ENCODE data around the gene RBM22.

The RBM22 gene

GRCh38 chr5:150734579-150735384 is 33.9 kb upstream of the RBM22 start:
- TF ChIP-seq FOXP2 (optimal IDR thresholded peaks at IDR 0.05; ENCODE audit: borderline replicate concordance, extremely low read depth, extremely low read length, insufficient read depth) (no peak), POLR2AphosphoS5 (IDR thresholded peaks at IDR 0.05; ENCODE audit: low read depth, low read length) (no peak), SIN3A (IDR thresholded peaks at IDR 0.05; ENCODE audit: borderline replicate concordance, insufficient read depth, low read length) (no peak), TAF1 (IDR thresholded peaks at IDR 0.05; ENCODE audit: borderline replicate concordance, insufficient read depth, low read length) (no peak)

GRCh38 chr5:150731669-150732242 is 30.9 kb upstream of the RBM22 start:
- no peak for TF ChIP-seq TAF1 (IDR thresholded peaks at IDR 0.05; ENCODE audit: borderline replicate concordance, insufficient read depth, low read length)
- TF ChIP-seq REST (IDR thresholded peaks at IDR 0.05; ENCODE audit: insufficient read depth in 1 of 2, low read depth in 2 of 2, low read length in 2 of 2), result no peak
- TF ChIP-seq FOXP2 (optimal IDR thresholded peaks at IDR 0.05; ENCODE audit: borderline replicate concordance, extremely low read depth, extremely low read length, insufficient read depth), result no peak
- no peak for TF ChIP-seq SIN3A (IDR thresholded peaks at IDR 0.05; ENCODE audit: borderline replicate concordance, insufficient read depth, low read length)
- no peak for TF ChIP-seq POLR2AphosphoS5 (IDR thresholded peaks at IDR 0.05; ENCODE audit: low read depth, low read length)

- TF ChIP-seq FOXP2 (optimal IDR thresholded peaks at IDR 0.05; ENCODE audit: borderline replicate concordance, extremely low read depth, extremely low read length, insufficient read depth), result no peak
- no peak for TF ChIP-seq TAF1 (IDR thresholded peaks at IDR 0.05; ENCODE audit: borderline replicate concordance, insufficient read depth, low read length)
- TF ChIP-seq POLR2AphosphoS5 (IDR thresholded peaks at IDR 0.05; ENCODE audit: low read depth, low read length), result no peak
- no peak for TF ChIP-seq SIN3A (IDR thresholded peaks at IDR 0.05; ENCODE audit: borderline replicate concordance, insufficient read depth, low read length)
- TF ChIP-seq REST (IDR thresholded peaks at IDR 0.05; ENCODE audit: insufficient read depth in 1 of 2, low read depth in 2 of 2, low read length in 2 of 2), result no peak
Measured at GRCh38 chr5:150729859-150730258, 29.0 kb upstream of the RBM22 start.

GRCh38 chr5:150723845-150724244 is 23.0 kb upstream of the RBM22 start:
- TF ChIP-seq TAF1 (IDR thresholded peaks at IDR 0.05; ENCODE audit: borderline replicate concordance, insufficient read depth, low read length) (no peak), REST (IDR thresholded peaks at IDR 0.05; ENCODE audit: insufficient read depth in 1 of 2, low read depth in 2 of 2, low read length in 2 of 2) (no peak), POLR2AphosphoS5 (IDR thresholded peaks at IDR 0.05; ENCODE audit: low read depth, low read length) (no peak), SIN3A (IDR thresholded peaks at IDR 0.05; ENCODE audit: borderline replicate concordance, insufficient read depth, low read length) (no peak), FOXP2 (optimal IDR thresholded peaks at IDR 0.05; ENCODE audit: borderline replicate concordance, extremely low read depth, extremely low read length, insufficient read depth) (no peak)

- TF ChIP-seq TAF1 (IDR thresholded peaks at IDR 0.05; ENCODE audit: borderline replicate concordance, insufficient read depth, low read length) (no peak), SIN3A (IDR thresholded peaks at IDR 0.05; ENCODE audit: borderline replicate concordance, insufficient read depth, low read length) (no peak), REST (IDR thresholded peaks at IDR 0.05; ENCODE audit: insufficient read depth in 1 of 2, low read depth in 2 of 2, low read length in 2 of 2) (no peak), POLR2AphosphoS5 (IDR thresholded peaks at IDR 0.05; ENCODE audit: low read depth, low read length) (no peak), FOXP2 (optimal IDR thresholded peaks at IDR 0.05; ENCODE audit: borderline replicate concordance, extremely low read depth, extremely low read length, insufficient read depth) (no peak)
Measured at GRCh38 chr5:150710165-150710564, 9.3 kb upstream of the RBM22 start.

All from PFSK-1 (cell line).